Measurements from ENCODE around the gene NEK6. TPM values are rescaled to one million over a fixed set of nuclear protein-coding genes. Genes with fewer than 3 reads are reported as not detected.

The NEK6 gene
- polyA plus RNA-seq, 2 donors: 1.7 to 2.3 TPM

- no peak overlapping the region for H3K27ac ChIP-seq (ENCODE audit: low read depth in 2 of 2, low read length in 1 of 2)
- H3K4me1 ChIP-seq (ENCODE audit: control insufficient read depth in 2 of 2, insufficient read depth in 2 of 2, low read length in 1 of 2): no peaks in the 10 kb centered on the region
- no peaks in the 10 kb centered on the region for H3K9me3 ChIP-seq (ENCODE audit: control insufficient read depth in 2 of 2, insufficient read depth in 1 of 2, low read depth in 1 of 2, low read length in 1 of 2)
- H3K27me3 ChIP-seq (ENCODE audit: control insufficient read depth in 1 of 2, insufficient read depth in 2 of 2, low read length in 2 of 2): no peaks in the 10 kb centered on the region
- 79% methylated on average over 28 of the region's 28 CpGs for WGBS, 2 donors
- peaks cover 2 to 19% of the 10 kb centered on the region in 2 donors for H3K36me3 ChIP-seq (ENCODE audit: control insufficient read depth in 2 of 2, insufficient read depth in 2 of 2, low read length in 1 of 2)
- no peak overlapping the region for H3K4me3 ChIP-seq (ENCODE audit: low read depth in 1 of 2, low read length in 2 of 2)
Observed at GRCh38 chr9:124332361-124333202, 74.8 kb downstream of the NEK6 start.

GRCh38 chr9:124333203-124333579 lies 75.4 kb downstream of the NEK6 start:
- Histone ChIP-seq H3K27me3 (ENCODE audit: control insufficient read depth in 1 of 2, insufficient read depth in 2 of 2, low read length in 2 of 2) (no peaks in the 10 kb centered on the region), H3K36me3 (ENCODE audit: control insufficient read depth in 2 of 2, insufficient read depth in 2 of 2, low read length in 1 of 2) (peaks cover 2 to 19% of the 10 kb centered on the region in 2 donors), H3K4me3 (ENCODE audit: low read depth in 1 of 2, low read length in 2 of 2) (no peak overlapping the region), H3K27ac (ENCODE audit: low read depth in 2 of 2, low read length in 1 of 2) (no peak overlapping the region), H3K9me3 (ENCODE audit: control insufficient read depth in 2 of 2, insufficient read depth in 1 of 2, low read depth in 1 of 2, low read length in 1 of 2) (no peaks in the 10 kb centered on the region), H3K4me1 (ENCODE audit: control insufficient read depth in 2 of 2, insufficient read depth in 2 of 2, low read length in 1 of 2) (no peaks in the 10 kb centered on the region)
- WGBS, 2 donors: 91 to 92% methylated on average over 7 of the region's 7 CpGs

DNA sequence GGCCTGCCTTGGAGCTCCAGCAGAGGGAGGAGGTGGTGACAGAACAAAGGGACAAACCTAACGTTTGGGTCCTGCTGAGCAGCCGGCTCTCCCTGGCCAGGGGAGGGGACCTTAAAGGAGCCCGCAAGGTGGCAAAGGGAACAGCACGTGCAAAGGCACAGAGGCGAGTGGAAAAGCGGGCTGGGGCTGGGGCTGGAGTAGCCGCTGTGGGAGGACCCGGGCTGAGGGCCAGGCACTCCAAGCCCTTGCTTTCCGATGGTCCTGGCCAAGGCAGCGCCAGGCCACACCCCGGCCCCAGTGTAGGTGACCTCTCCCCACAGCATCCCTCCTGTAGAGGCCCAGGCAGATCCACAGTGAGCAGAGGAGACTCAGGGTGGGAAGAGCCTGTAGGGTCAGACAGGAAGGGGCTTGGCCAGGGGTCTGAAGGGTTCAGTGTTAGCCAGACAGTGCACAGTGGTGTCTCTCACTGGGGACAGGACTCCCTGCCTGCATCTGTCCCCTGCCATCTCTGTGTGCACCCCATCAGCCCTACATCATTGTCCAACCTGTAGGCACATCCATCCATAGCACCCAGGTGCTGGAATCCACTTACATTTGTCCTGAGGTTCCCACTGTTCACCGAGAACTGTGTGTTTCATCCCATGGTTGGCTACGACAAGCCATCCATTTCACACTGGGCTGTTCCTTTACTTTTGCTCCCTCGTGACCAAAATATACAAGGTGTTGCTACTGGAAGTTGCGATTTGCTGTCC lies 77.0 kb downstream of the NEK6 start:
- peaks cover 2 to 14% of the 10 kb centered on the region in 2 donors for H3K36me3 ChIP-seq (ENCODE audit: control insufficient read depth in 2 of 2, insufficient read depth in 2 of 2, low read length in 1 of 2)
- H3K27me3 ChIP-seq (ENCODE audit: control insufficient read depth in 1 of 2, insufficient read depth in 2 of 2, low read length in 2 of 2): no peaks in the 10 kb centered on the region
- H3K4me3 ChIP-seq (ENCODE audit: low read depth in 1 of 2, low read length in 2 of 2): no peak overlapping the region
- H3K4me1 ChIP-seq (ENCODE audit: control insufficient read depth in 2 of 2, insufficient read depth in 2 of 2, low read length in 1 of 2): no peaks in the 10 kb centered on the region
- H3K27ac ChIP-seq (ENCODE audit: low read depth in 2 of 2, low read length in 1 of 2): no peak overlapping the region
- no peaks in the 10 kb centered on the region for H3K9me3 ChIP-seq (ENCODE audit: control insufficient read depth in 2 of 2, insufficient read depth in 1 of 2, low read depth in 1 of 2, low read length in 1 of 2)
- 88 to 92% methylated on average over 15 of the region's 15 CpGs for WGBS, 2 donors

- H3K4me1 ChIP-seq (ENCODE audit: control insufficient read depth in 2 of 2, insufficient read depth in 2 of 2, low read length in 1 of 2): no peaks in the 10 kb centered on the region
- peaks cover 2 to 13% of the 10 kb centered on the region in 2 donors for H3K36me3 ChIP-seq (ENCODE audit: control insufficient read depth in 2 of 2, insufficient read depth in 2 of 2, low read length in 1 of 2)
- WGBS, 2 donors: 87 to 88% methylated on average over 14 of the region's 14 CpGs
- no peaks in the 10 kb centered on the region for H3K27me3 ChIP-seq (ENCODE audit: control insufficient read depth in 1 of 2, insufficient read depth in 2 of 2, low read length in 2 of 2)
- H3K9me3 ChIP-seq (ENCODE audit: control insufficient read depth in 2 of 2, insufficient read depth in 1 of 2, low read depth in 1 of 2, low read length in 1 of 2): no peaks in the 10 kb centered on the region
- H3K4me3 ChIP-seq (ENCODE audit: low read depth in 1 of 2, low read length in 2 of 2): no peak overlapping the region
- no peak overlapping the region for H3K27ac ChIP-seq (ENCODE audit: low read depth in 2 of 2, low read length in 1 of 2)
Observed at GRCh38 chr9:124335320-124335707, 77.6 kb downstream of the NEK6 start.

DNA sequence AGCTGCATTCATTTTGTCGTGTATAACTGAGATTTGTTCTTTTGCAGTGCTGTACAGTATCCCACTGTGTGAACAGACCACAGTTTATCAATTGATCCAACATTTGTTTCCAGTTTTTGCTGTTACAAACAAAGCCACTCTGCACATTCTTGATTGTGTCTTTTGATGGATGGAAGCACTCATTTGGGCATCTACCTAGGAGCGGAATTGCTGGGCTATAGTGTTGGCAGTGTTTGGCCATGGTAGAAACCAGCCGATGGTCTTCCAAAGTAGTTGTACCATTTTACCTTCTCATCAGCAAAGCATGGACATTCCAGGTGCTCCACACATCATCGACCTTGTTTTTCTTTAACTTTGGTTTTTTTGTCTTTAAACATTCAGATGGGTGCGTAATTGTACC lies 79.8 kb downstream of the NEK6 start:
- H3K9me3 ChIP-seq (ENCODE audit: control insufficient read depth in 2 of 2, insufficient read depth in 1 of 2, low read depth in 1 of 2, low read length in 1 of 2): no peaks in the 10 kb centered on the region
- no peak overlapping the region for H3K27ac ChIP-seq (ENCODE audit: low read depth in 2 of 2, low read length in 1 of 2)
- 96 to 99% methylated on average over 5 of the region's 5 CpGs for WGBS, 2 donors
- no peak overlapping the region for H3K4me3 ChIP-seq (ENCODE audit: low read depth in 1 of 2, low read length in 2 of 2)
- no peaks in the 10 kb centered on the region for H3K27me3 ChIP-seq (ENCODE audit: control insufficient read depth in 1 of 2, insufficient read depth in 2 of 2, low read length in 2 of 2)
- H3K4me1 ChIP-seq (ENCODE audit: control insufficient read depth in 2 of 2, insufficient read depth in 2 of 2, low read length in 1 of 2): no peaks in the 10 kb centered on the region
- peaks cover 0 to 10% of the 10 kb centered on the region in 2 donors for H3K36me3 ChIP-seq (ENCODE audit: control insufficient read depth in 2 of 2, insufficient read depth in 2 of 2, low read length in 1 of 2)

- H3K4me1 ChIP-seq (ENCODE audit: control insufficient read depth in 2 of 2, insufficient read depth in 2 of 2, low read length in 1 of 2): peaks cover 2 to 6% of the 10 kb centered on the region in 2 donors
- H3K27me3 ChIP-seq (ENCODE audit: control insufficient read depth in 1 of 2, insufficient read depth in 2 of 2, low read length in 2 of 2): no peaks in the 10 kb centered on the region
- 80 to 84% methylated on average over 13 of the region's 13 CpGs for WGBS, 2 donors
- H3K9me3 ChIP-seq (ENCODE audit: control insufficient read depth in 2 of 2, insufficient read depth in 1 of 2, low read depth in 1 of 2, low read length in 1 of 2): no peaks in the 10 kb centered on the region
- H3K36me3 ChIP-seq (ENCODE audit: control insufficient read depth in 2 of 2, insufficient read depth in 2 of 2, low read length in 1 of 2): peaks cover 0 to 10% of the 10 kb centered on the region in 2 donors
- H3K4me3 ChIP-seq (ENCODE audit: low read depth in 1 of 2, low read length in 2 of 2): no peak overlapping the region
- no peak overlapping the region for H3K27ac ChIP-seq (ENCODE audit: low read depth in 2 of 2, low read length in 1 of 2)
Observed at GRCh38 chr9:124339603-124340146, 81.9 kb downstream of the NEK6 start.

DNA sequence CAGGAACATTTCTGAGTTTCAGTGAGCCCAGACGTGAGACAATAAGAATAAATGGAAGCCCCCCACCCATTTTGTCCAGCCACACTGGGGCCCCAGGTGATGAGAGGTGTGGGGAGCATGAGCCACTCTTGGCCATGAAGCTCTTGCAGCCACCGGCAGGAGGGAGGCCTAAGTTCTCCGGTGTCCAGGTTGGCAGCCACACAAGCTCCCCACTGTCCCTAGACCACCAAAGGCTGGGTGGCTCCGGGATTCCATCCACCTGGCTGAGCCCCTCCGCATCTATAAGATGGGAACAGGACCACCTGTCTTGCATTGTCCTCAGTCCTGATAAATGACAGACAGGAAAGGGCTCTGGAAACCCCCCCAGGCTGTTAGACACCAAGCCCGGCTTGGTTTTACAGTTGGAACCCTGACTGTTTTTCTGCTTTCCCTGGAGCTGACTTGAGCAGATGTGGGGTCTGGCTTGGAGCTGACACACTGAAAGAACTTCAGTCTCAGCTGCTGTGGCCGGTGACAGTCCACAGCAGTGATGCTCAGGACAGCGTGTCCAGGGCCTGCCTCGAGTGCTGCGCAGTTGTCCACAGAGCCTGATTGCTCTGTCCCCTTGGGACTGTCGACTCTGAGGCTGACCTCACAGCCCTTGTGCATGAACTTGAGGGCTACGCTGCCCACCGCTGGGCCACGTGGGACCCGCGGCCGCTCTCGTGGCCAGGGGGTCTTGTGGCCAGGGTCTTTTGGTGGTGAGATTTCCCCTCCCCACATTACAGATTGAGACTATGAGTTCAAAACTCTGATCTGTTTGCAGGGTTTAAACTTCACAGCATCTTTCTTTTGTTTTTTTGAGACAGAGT lies 82.7 kb downstream of the NEK6 start:
- peaks cover 2 to 6% of the 10 kb centered on the region in 2 donors for H3K4me1 ChIP-seq (ENCODE audit: control insufficient read depth in 2 of 2, insufficient read depth in 2 of 2, low read length in 1 of 2)
- H3K27me3 ChIP-seq (ENCODE audit: control insufficient read depth in 1 of 2, insufficient read depth in 2 of 2, low read length in 2 of 2): no peaks in the 10 kb centered on the region
- 86 to 87% methylated on average over 18 of the region's 18 CpGs for WGBS, 2 donors
- H3K36me3 ChIP-seq (ENCODE audit: control insufficient read depth in 2 of 2, insufficient read depth in 2 of 2, low read length in 1 of 2): peaks cover 0 to 9% of the 10 kb centered on the region in 2 donors
- H3K9me3 ChIP-seq (ENCODE audit: control insufficient read depth in 2 of 2, insufficient read depth in 1 of 2, low read depth in 1 of 2, low read length in 1 of 2): no peaks in the 10 kb centered on the region
- H3K4me3 ChIP-seq (ENCODE audit: low read depth in 1 of 2, low read length in 2 of 2): no peak overlapping the region
- H3K27ac ChIP-seq (ENCODE audit: low read depth in 2 of 2, low read length in 1 of 2): no peak overlapping the region

- WGBS, 2 donors: 84 to 87% methylated on average over 21 of the region's 21 CpGs
- Histone ChIP-seq H3K4me1 (ENCODE audit: control insufficient read depth in 2 of 2, insufficient read depth in 2 of 2, low read length in 1 of 2) (peaks cover 2 to 6% of the 10 kb centered on the region in 2 donors), H3K27ac (ENCODE audit: low read depth in 2 of 2, low read length in 1 of 2) (no peak overlapping the region), H3K9me3 (ENCODE audit: control insufficient read depth in 2 of 2, insufficient read depth in 1 of 2, low read depth in 1 of 2, low read length in 1 of 2) (no peaks in the 10 kb centered on the region), H3K36me3 (ENCODE audit: control insufficient read depth in 2 of 2, insufficient read depth in 2 of 2, low read length in 1 of 2) (peaks cover 0 to 6% of the 10 kb centered on the region in 2 donors), H3K27me3 (ENCODE audit: control insufficient read depth in 1 of 2, insufficient read depth in 2 of 2, low read length in 2 of 2) (no peaks in the 10 kb centered on the region), H3K4me3 (ENCODE audit: low read depth in 1 of 2, low read length in 2 of 2) (no peak overlapping the region)
Observed at GRCh38 chr9:124341455-124342170, 83.9 kb downstream of the NEK6 start.

Data from esophagus (tissue), 2 donors.